HG03159 (cell line): ENCODE data around the gene ARHGAP6.
"Not testable (repeated sequence)": the region's sequence is repeated elsewhere in the genome, so short reads cannot be mapped to it uniquely, and the experiment has no call there.

Experiments used
- ATAC-seq: cut with Tn5 transposase; IDR thresholded peaks from one replicate; pipeline ENCODE4 v1.9.1; 2021; ENCODE audit warnings: mild to moderate bottlenecking, moderate library complexity; ENCODE audit not compliant: unreplicated experiment

Gene ARHGAP6

DNA sequence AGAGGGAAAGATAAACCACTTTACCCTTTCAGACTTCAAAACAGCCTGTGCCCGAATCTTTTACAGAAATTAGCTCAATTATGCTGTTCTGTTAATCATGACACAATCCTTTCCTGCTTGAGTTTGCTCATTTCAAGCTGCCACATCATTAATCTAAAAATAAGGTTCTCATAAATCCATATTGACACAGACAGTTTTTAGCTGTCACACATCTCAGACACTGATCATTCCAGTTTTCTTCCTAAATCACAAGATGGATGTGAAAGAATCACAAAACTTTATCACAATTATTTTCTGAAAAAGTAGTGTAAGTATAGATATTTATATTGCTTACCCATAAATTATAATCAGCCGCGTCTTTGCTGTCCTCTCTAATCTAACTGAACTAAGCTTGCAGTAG lies 400.4 kb downstream of the ARHGAP6 start:
- no peak for ATAC-seq

DNA sequence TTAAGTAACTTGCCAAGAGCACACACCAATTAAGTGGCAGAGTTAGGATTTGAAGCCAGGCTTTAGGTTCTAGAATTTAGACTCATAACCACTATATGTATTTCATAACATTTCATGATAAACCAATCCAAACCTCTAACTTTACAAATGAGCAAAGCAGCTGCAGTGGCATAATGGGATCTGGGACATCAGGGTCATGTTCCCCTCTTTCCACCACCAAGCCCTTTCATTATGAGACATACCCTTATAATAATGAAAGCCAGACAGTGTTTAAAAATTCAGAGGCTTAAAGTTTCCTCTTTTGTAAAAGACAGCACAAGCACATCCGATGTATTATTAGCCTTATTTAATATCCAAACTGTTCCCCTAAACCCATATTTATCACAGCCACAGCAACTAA lies 400.8 kb downstream of the ARHGAP6 start:
- ATAC-seq = no peak

DNA sequence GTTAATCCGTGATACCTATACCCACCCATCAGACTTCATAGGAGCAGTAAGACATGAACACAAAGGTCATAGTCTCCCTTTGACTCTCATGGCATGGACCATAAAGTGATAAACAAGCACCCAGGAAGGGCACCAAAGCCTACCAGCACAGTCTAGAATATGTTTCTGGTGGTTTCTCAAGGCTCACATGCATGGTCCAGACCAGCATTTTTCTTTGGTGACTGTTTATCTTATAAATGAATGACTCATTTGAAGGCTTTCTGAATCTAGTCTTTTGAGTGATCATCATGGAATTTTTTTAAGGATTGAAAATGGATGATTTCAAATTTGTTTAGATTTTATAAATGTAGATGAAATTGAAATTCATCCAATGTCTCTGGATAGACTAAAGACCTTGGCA lies 404.5 kb downstream of the ARHGAP6 start:
- ATAC-seq = no peak

DNA sequence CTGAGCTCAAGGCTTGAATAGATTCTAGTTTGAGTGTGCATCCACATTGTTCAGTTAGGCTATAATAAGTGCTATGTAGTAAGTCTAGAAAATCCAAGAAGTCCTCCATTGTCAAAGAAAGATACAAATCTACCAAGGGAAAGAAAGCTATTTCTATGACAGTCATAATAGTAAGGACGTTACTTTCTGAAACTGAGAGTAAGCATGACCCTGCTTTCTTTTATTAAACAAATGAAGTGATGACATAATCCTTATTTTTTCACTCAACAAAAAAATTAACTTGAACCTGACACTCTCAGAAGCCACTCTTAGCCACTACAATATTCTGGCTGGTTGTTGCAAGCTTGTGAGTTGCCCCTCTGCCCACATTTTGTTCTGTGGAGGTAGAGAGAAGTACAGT lies 406.3 kb downstream of the ARHGAP6 start:
- ATAC-seq = no peak

DNA sequence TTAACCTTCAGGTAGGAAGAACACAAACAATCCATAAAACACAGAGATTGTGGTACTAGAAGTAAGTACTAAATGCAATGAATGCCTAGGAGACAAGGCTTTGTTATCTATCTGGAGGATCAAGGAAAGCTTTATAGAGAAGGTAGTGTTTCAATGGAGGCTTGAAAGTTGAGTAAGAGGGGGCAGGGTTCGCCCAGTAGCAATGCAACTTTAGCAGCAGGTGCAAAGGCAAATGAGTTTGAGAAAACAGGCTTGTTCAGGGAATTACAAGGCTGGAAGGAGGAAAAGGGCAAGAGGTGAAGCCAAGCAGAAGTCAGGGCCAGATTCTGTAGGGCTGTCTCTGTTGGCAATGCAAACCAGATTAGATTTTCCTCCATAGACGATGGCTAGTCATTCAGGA lies 408.0 kb downstream of the ARHGAP6 start:
- no peak for ATAC-seq

DNA sequence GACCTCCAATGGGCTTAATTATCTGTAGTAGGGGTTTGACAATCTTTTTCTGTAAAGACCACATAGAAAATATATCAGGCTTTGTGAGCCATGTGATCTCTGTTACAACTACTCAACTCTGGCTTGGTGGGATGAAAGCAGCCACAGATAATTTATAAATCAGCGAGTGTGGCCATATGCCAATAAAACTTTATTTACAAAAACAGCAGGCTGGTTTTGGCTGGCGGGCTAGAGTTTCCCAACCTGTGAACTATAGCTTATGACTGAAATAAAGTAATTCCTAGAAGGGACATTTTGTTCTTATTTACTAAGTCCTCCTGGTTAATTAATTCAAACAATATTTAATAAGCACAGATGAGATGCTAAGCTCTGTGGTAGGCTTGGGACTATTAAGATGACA lies 408.4 kb downstream of the ARHGAP6 start:
- no peak for ATAC-seq

DNA sequence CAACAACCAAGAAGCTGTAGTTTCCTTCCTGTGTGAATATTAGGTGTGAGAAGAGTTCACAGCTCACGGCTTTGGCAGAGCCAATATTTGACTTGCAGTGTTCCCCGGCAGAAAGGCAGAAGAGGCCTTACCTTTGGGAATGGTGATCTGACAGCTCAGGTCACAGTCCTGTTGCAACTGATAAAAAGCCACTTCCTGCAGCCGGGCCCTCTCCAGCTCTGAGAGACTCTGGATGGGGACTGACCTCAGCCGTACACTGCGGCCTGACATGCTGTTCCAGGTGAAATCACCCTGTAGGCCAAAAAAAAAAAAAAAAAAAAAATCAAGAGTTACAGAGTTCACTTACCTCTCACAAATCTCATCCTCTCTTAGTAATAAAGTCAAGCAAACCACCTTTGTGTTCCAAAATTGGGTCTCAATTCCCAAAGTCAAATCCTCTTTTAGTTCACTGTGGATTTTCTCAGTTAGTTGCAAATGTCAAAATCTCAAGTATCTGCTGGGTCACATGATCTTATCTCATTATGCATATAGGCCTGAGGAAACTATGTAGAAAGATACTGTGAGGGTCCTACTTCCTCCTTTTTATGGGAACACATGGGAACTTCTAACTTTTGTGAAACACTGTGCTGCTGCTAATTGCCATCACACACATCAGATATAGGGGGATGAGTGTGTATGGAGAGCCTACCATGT lies 411.2 kb downstream of the ARHGAP6 start:
- ATAC-seq = no peak

DNA sequence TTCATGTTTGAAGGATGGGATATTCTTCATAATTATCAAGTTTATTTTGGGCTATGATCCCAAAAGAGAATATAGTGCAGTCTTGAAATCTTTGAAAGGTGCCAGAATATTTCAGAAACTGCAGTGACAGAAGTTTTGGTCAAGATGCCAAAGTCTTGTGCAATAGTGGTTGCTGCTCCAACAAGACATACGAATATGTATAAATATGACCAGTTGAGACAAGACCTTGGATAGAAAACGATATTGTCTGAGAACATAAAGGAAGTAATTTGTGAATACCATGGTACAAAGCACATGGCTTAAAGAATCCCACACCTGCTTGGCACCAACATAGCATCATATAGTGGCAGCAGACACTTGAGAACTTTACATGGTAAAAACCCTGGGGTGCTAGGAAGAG lies 421.1 kb downstream of the ARHGAP6 start:
- no peak for ATAC-seq

DNA sequence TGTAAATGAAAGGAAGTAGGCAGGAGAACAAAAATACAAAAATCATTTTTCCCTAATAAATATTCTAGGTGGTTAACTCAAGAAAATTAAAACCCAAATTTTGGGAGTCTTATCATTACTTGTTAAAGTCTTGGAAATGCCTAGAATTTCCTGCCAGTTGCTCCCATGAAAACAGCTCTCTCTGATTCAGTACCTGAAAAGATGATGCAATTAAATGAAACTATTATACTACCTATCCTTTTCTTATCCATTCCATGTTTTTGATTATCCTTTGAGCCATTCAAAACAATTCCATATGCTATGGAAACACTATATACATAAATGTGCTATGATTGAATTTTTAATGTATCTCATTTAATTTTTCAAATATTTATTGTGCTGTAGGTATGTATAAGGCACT lies 423.0 kb downstream of the ARHGAP6 start:
- ATAC-seq = no peak

DNA sequence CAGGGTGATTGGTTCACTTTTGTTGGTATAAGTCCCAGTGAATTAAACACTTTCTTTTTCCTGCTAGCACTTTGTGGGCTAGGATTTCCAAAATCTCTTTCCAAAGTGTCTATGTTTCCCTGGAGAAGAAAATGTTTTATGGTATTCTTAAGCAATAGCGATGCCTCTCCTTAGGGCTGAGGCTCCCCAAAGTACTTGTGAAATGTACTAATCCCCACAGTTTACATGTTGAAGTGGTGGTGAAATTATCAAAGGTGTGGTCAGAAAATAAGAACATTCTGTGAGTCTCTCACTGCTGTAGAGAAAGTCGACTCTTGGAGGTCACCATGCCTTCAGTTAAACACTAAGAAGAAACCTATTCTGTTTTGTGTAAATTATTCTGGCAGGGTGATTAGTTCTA lies 424.0 kb downstream of the ARHGAP6 start:
- no peak for ATAC-seq

DNA sequence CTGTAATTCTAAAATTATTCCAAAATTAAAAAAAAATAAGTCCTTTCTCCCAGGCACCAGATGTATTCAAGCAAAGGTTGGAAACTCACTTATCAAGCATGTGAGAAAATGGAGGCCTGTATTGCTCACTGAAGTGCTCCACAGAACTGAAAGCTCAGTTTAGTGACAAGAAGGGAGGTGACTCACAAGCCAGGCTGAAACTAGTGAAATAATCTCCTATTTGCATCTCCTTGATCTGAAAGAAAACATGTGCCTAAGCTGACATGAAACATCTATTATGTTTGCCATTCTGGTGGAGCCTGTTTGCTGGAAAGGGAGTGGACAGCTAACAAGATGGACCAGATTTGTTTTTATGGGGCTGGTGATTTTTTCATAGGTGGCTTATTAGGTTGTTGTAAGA lies 426.5 kb downstream of the ARHGAP6 start:
- ATAC-seq = peak; percentile 63

DNA sequence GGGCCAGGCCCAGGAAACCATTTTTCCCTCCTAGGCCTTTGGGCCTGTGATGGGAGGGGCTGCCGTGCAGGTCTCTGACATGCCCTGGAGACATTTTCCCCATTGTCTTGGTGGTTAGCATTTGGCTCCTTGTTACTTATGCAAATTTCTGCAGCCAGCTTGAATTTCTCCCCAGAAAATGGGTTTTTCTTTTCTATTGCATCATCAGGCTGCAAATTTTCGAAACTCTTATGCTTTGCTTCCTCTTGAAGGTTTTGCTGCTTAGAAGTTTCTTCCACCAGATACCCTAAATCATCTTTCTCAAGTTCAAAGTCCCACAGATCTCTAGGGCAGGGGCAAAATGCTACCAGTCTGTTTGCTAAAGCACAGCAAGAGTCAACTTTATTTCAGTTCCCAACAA lies 430.3 kb downstream of the ARHGAP6 start:
- ATAC-seq = not testable (repeated sequence)

DNA sequence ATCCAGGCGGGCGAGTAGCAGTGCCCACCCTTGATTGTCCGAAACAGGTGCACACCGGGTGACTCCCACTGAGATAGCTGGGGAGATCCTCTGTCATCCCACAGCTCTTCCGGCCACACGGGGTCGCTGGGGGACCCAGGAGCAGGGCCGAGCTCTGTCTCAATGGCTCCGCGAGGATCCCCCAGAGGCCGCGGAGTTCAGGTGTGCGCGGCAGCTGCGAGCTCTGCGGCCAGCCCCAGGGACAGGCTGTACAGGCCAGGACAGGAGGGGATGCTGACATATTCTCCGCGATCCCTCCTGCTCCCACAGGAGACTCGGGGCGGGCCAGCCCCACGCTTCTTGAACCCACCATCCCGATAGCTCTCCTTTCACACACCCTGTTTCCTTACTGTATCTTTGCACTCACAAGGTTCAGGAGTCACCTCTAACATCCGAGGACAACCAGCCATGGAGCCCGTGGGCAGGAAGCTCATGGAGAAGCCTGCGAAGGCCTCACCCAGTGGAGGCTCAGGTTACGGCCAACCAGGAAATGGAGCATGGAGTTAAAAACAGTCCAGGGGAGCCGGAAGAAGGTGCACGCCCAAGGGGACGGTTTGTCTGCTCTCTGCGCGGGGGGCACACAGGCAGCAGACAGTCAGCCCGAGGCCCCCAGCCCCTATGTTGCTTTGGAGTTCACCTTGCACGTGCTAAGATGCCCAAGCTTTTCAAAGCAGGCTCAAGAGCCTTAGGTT lies 450.4 kb downstream of the ARHGAP6 start:
- ATAC-seq = no peak

DNA sequence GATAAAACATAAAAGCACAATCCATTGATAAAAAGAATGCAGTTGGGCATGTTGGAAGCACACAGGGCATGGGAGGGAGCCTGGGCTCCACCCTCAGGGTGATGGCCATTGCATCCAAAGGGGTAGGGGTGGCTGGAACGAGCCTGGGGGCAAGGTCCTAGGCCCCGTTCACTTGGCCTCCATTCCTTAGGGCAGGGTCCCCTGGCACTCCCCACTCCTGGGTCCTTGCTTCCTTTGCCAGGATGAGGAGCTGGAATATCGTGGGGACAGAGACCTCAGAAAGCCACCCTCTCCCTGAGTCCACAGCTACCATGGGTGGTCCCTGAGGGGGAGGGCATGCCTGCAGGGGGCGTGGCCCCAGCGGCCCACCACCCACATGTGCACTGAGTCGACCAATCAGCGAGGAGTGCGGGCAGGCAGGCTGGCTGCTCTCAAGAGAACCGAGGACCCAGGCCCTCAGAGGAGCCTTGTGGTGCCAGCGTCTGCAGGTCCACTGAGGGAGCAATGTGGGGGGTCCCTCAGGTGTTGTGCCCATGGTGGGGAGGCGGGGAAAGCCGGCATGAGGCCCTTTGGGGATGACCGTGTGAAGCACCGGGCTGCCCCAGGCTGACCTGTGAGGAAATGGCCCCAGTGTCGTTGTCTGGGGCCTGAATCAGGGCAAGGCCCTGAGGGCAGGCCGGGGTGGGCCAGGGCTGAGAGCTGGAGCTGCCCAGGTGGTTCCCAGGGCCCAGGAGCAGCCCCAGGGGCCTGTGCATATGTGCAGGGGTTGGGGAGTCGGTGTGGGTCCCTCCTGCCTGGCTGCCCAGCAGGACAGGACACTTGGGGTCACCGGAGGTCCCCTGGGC lies 451.2 kb downstream of the ARHGAP6 start:
- ATAC-seq = no peak

DNA sequence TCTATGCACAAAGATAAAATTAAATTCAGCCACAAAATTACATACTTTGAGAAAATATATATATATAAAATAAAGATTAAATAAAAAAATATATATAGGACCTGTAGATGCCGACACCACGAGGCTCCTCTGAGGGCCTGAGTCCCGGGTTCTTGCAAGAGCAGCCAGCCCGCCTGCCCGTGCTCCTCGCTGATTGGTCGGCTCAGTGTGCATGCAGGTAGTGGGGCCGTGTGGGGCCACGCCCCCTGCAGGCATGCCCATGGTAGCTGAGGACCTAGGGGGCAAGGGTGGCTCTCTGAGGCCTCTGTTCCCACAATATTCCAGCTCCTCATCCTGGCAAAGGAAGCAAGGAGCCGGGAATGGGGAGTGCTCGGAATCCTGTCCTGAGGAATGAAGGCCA lies 453.0 kb downstream of the ARHGAP6 start:
- no peak for ATAC-seq

DNA sequence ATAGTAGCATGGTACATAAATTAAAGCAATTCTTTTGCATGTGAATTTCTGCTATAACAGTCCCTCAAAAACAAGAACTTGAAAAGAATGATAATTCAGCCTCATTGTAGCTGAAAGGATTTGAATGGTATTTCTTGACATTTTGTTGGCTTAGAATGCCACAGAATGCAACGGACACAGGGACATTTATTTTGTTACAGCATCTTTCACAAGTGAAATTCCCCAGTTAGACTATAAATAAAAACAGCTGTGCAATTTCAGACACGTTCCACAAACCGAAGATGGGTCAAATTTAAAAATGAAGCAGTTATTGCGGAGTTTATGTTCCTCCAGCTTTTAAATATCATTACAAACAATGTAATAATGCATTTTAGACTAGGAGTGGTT lies 455.3 kb downstream of the ARHGAP6 start:
- no peak for ATAC-seq

DNA sequence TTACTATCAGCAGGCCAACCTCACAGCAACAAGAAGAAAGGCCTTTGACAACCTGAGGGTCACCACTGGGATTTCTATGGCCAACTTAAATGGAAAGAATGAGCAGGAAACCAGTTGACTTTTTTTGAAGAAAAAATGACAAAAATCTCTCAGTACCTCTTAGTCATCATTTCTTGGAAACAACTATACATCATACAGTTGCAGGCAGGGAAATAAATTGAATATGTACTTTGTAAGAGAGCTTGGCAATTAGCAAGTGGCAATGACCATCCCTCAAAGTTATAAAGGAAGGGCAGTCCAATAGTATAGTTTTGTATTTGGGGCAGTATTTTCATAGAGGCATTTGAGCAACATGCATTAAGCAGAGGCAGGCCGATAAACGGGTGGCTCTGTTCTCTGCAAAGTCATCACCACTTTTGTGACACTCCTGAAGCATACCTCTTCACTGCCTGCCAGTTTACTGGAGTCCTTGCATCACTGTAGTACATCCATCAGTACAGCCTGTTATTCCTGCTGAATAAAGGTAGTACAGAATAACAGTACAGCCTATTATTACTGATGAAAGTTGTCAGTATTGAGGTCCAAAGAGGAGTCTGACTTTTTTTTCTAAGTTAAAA lies 455.8 kb downstream of the ARHGAP6 start:
- ATAC-seq = no peak

DNA sequence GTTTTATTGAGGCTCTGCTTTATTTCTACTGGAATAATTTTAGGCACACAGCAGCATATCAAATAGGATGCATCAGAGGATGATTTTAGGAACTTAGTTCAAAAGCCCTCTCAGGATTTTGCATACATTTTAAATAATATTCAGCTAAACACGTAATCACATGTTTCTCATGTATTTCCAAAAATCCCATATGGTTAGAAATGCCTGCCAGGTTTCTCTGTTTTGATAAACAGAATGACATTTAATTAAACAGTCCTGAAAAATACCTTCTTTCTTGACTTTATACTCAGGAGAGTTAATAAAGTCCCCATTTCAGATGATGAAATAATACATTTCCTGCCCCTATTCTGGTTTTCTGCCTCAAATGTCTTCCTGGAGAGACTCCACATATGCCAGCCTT lies 459.0 kb downstream of the ARHGAP6 start:
- no peak for ATAC-seq

DNA sequence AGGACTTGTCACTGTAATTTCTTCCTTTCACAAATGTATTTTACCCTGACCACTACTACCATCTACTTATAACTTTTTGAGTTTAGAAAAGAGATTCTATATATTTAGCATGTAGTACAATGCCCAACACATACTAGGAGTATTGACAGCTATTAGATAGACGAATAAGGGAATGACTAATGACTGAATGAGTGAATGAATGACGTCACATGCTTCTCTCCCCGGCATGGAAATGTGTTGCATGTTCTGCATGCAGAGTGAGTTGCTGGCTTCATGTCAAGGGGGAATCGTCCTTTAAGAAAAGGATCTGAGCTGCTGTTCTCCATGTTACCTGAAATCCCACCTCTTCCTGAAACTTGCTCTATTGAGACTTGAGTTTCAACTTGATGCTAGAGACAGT lies 459.9 kb downstream of the ARHGAP6 start:
- ATAC-seq = no peak

DNA sequence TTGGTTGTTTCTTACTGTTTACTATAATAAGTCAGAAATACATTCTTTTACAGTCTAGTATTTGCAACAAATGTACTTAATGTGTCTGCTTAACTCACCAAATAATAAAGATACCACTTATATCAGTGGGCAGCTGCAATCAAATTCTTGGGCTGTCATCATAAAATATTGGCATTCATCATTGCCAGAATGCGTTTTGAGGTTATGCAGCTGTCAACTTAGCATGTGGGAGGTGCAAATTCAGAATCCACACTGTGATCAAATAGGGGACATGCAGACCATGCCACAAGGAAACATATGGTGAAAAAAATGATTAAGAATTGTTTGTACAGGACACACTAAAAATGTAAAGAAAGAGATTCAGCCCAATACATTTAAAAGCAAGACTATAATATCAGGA lies 468.0 kb downstream of the ARHGAP6 start:
- ATAC-seq = no peak

DNA sequence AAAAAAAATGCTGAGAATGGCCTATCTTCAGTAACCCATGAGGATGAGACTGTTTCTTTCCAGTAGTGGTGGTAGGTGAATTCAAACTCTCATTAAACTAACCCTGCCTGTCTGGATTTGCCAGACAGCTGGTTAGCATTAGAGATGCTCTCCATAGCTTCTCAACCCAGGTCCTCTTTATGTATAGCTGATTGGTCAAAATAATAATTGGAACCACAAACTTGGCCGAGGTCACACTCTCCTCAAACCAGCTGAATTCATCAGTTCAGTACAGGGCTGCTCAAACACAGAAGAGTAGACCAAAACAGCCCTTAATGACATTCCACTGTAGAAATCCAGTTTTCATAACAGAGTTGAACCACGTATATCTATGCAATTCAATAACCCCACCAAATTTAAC lies 469.2 kb downstream of the ARHGAP6 start:
- ATAC-seq = no peak
